Omental fat pad (tissue), 4 donors: ENCODE measurements around the gene NMD3. TPM values are rescaled to one million over a fixed set of nuclear protein-coding genes. Genes with fewer than 3 reads are reported as not detected.

Experiments used
- ATAC-seq: fragments of 150-250 bp; one replicate; pipeline ENCODE4 v1.9.1; 2016; ENCODE audit warnings: mild to moderate bottlenecking, moderate library complexity; ENCODE audit not compliant: low FRiP score
- DNase-seq: peaks from one replicate; pipeline ENCODE4 v3.0.0-alpha.2; 2019; ENCODE audit warnings: low spot score
- CTCF ChIP-seq, 3 donors: fragments of 450-650 bp; IDR thresholded peaks; one replicate each; pipeline ENCODE4 v1.5.1; 2016 to 2017; ENCODE audit warnings: antibody characterized with exemption in 3 of 3, mild to moderate bottlenecking in 3 of 3, moderate library complexity in 2 of 3
- total RNA-seq, 4 donors: library from RNA; depleted of rRNA; stranded (reverse); fragments of >200 nt; gene quantifications; one replicate each; pipeline ENCODE4 v1.1.0, GENCODE V29; 2016

NMD3 gene
- total RNA-seq, 4 donors from 2014 or later, result 40.7 to 55.0 (median 48.3) TPM

DNA sequence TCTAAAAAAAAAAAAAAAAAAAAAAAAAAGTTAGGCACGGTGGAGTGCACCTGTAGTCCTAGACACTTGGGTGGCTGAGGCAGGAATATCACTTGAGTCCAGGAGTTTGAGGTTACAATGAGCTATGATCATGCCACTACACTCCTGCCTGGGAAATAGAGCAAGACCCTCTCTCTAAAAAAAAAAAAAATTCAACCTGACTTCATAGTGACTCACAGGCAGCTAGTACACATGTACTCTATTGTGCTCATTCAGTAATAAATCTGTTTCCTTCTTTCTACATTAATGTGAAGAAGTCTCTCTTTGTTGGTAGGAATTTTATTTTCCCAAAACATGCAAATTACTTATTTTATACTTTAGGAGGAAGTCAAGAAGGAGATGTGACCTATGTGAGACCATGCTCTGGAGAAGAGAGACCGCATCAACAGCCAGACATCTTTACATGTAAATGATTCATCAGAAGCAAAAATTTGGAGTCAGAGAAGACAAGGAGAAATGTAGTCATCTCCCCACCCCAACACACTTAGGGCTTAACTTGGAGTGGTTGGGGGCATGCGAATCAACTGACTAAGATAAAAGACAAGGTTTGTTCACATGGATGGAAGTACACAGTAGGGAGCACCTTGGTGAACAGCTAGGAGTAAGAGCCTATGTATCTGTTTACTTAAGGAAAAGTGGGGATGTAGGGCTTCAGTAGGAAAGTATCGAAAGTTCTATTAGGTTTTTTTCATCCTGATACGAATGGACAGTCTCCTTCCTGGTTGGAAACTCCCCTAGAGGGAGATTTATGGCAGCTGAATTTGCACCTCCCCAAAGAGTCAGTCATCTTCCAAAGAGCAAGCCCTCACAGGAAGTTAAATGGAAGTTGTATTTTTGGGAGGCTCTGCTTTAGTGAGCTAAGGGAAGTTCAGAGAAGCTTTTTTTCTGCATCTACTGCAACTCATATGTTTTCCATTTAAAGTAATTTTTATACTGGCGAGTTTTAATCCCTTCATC, 23.0 kb upstream of the NMD3 start:
- DNase-seq (no peak), ATAC-seq (no peak)
- no peak for TF ChIP-seq CTCF (IDR thresholded peaks at IDR 0.05)

GRCh38 chr3:161199926-161200325, 21.2 kb upstream of the NMD3 start:
- no peak for TF ChIP-seq CTCF (IDR thresholded peaks at IDR 0.05)
- no peak for ATAC-seq
- DNase-seq, result no peak

GRCh38 chr3:161203485-161204098, 17.5 kb upstream of the NMD3 start:
- no peak for ATAC-seq
- TF ChIP-seq CTCF (IDR thresholded peaks at IDR 0.05), result no peak
- no peak for DNase-seq

- no peak for ATAC-seq
- no peak for TF ChIP-seq CTCF (IDR thresholded peaks at IDR 0.05)
- no peak for DNase-seq
Measured at GRCh38 chr3:161208931-161209330, 12.2 kb upstream of the NMD3 start.

DNA sequence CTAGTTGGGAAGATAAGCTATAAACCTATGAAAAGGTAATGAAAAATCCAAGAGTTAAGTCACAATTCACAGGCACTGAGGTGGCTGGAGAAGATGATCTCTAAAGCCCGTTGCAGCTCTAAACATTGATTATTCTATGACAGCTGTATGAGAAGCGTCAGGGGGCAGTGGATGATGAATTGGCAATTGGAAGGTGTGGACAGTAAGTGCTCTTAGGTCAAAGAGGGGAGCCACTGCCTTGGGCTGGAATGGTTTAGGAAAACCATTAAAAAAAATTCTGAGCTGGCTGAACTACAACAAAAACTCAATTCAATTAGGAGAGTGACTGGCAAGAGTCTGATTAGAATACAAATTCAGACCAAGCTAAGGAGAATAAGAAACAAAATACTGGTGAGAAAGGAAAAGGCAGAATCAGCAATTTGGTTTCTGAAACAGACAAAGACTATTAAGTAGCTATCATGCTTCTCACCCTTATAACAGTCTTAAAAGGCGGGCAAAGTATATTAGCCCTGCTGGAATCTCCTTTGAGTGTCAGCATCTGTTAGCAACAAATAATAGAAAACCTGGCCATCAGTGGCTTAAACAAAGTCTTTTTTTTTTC, 8.8 kb upstream of the NMD3 start:
- no peak for ATAC-seq
- TF ChIP-seq CTCF (IDR thresholded peaks at IDR 0.05), result no peak

GRCh38 chr3:161212906-161213305, 8.2 kb upstream of the NMD3 start:
- TF ChIP-seq CTCF (IDR thresholded peaks at IDR 0.05), result no peak
- ATAC-seq, result no peak
- DNase-seq, result no peak

More for the DNA sequence above, 8.8 kb upstream of the NMD3 start:
- no peak for DNase-seq
